ENCODE data around the gene GADD45GIP1. TPM values are rescaled to one million over a fixed set of nuclear protein-coding genes. Genes with fewer than 3 reads are reported as not detected.

The GADD45GIP1 gene
- total RNA-seq, 4 donors from 2014 or later = 28.6 to 55.0 (median 33.6) TPM

DNA sequence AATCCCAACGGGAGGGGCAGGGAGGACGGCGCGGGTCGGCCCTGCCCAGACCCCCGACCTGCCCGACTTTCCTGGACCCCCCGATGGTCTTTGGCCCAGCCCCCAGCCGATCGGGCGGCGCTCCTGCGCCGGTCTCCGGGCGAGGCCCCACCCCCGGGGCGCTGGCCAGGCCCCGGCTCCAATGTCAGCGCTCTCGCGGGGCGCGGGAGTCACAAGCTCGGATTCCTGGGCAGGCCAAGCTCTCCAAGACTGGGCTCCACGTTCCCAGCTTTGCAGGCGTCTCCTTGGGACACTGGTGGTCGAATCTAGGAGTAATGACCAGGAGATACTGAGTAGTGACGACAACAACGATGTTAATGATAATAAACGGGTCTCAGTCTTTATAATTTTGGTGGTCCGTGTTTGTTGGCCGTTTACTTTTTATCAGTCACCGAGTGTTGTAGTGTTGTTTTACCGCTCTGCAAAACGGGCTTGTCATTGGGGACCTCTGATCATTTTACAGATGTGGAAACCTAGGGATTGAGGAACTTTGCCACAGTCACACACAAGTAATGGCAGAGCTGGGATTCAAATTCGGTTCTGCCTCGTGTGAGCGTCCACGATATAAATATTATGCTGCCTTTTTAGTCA lies 10.8 kb downstream of the GADD45GIP1 start:
- peak; percentile 74 for DNase-seq
- Histone ChIP-seq H3K4me3 (peak overlapping the region; percentile 67 to 92 (median 83)), H3K27ac (peak overlapping the region; percentile 95 to 97 (median 96)), H3K4me1 (peaks cover 10 to 42% (median 15%) of the 10 kb centered on the region in 4 donors), H3K9me3 (no peaks in the 10 kb centered on the region), H3K36me3 (peaks cover 0 to 46% (median 23%) of the 10 kb centered on the region in 4 donors), H3K27me3 (no peaks in the 10 kb centered on the region)
- TF ChIP-seq EP300 (IDR thresholded peaks at IDR 0.05; ENCODE audit: low read depth) (no peak), POLR2AphosphoS5 (IDR thresholded peaks at IDR 0.05) (no peak), POLR2A (IDR thresholded peaks at IDR 0.05) (no peak)
- TF ChIP-seq, protein P1, sequence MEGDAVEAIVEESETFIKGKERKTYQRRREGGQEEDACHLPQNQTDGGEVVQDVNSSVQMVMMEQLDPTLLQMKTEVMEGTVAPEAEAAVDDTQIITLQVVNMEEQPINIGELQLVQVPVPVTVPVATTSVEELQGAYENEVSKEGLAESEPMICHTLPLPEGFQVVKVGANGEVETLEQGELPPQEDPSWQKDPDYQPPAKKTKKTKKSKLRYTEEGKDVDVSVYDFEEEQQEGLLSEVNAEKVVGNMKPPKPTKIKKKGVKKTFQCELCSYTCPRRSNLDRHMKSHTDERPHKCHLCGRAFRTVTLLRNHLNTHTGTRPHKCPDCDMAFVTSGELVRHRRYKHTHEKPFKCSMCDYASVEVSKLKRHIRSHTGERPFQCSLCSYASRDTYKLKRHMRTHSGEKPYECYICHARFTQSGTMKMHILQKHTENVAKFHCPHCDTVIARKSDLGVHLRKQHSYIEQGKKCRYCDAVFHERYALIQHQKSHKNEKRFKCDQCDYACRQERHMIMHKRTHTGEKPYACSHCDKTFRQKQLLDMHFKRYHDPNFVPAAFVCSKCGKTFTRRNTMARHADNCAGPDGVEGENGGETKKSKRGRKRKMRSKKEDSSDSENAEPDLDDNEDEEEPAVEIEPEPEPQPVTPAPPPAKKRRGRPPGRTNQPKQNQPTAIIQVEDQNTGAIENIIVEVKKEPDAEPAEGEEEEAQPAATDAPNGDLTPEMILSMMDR (IDR thresholded peaks at IDR 0.05) = no peak
- in situ Hi-C loops (cut with MboI; ENCODE audit: low pct_ligation_motif_present in 1 of 4, low pct_unique_long_range_greater_than_20kb in 1 of 4, low sequenced_read_pairs in 3 of 4) (no loop called here), intact Hi-C loops (cut with DNase I; ENCODE audit: low total_unique reads) (loop anchor here (10.0 kb wide), 1 partner anchor 61 kb away; the partner anchor contains the start of genes DNASE2 and KLF1)
- WGBS, 2 donors (ENCODE audit: low coverage in 1 of 2) = 0% methylated on average over 31 of the region's 40 CpGs; no CpG with 5 or more reads in 1 of the 2 donors

DNA sequence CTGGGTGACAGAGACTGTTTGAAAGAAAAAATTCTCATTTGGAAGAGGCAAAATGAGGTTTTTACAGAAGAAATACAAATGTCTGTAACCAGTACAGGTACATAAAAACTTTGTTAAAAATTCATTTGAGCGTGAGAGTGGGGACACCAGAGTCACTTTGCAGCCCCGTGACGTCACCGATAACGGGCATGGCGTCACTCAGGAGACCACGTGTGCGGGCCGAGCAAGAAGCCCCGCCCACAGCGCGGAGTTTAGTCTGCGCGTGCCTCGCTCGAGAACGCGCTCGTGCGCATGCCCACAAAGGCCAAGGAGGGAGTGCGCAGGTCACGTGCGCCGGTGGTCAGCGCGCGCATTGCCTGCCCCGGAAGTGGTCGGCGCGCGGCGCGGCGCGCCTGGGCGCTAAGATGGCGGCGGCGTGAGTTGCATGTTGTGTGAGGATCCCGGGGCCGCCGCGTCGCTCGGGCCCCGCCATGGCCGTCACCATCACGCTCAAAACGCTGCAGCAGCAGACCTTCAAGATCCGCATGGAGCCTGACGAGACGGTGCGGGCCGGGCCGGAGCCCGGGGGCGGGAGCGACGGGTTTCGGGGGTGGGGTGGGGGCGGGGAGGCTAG lies 11.4 kb downstream of the GADD45GIP1 start, which contains the start of gene RAD23A:
Gene RAD23A (plus strand): TSS at position 384 of the 613 bp plus-strand sequence. CDS start 87 bp downstream, at position 471.
- H3K9me3 ChIP-seq = no peaks in the 10 kb centered on the region
- in situ Hi-C loops (cut with MboI; ENCODE audit: low pct_ligation_motif_present in 1 of 4, low pct_unique_long_range_greater_than_20kb in 1 of 4, low sequenced_read_pairs in 3 of 4) (no loop called here), intact Hi-C loops (cut with DNase I; ENCODE audit: low total_unique reads) (loop anchor here (10.0 kb wide), 1 partner anchor 61 kb away; the partner anchor contains the start of genes DNASE2 and KLF1)
- H3K27me3 ChIP-seq = no peaks in the 10 kb centered on the region
- H3K36me3 ChIP-seq = peaks cover 0 to 52% (median 25%) of the 10 kb centered on the region in 4 donors
- DNase-seq = peak; percentile 99
- WGBS, 2 donors (ENCODE audit: low coverage in 1 of 2) = 1% methylated on average over 42 of the region's 62 CpGs; no CpG with 5 or more reads in 1 of the 2 donors
- TF ChIP-seq, protein P1 (IDR thresholded peaks at IDR 0.05) = peak in 1 of 5 experiments; percentile 27
- TF ChIP-seq EP300 (IDR thresholded peaks at IDR 0.05; ENCODE audit: low read depth) (no peak), POLR2A (IDR thresholded peaks at IDR 0.05) (peak; percentile 91), POLR2AphosphoS5 (IDR thresholded peaks at IDR 0.05) (peak; percentile 98 to 99 (median 98))
- H3K4me3 ChIP-seq = peak within 1 kb of the TSS; percentile 67 to 92 (median 83)
- H3K27ac ChIP-seq = peak within 1 kb of the TSS; percentile 95 to 97 (median 96)
- peaks cover 10 to 48% (median 22%) of the 10 kb centered on the region in 4 donors for H3K4me1 ChIP-seq

DNA sequence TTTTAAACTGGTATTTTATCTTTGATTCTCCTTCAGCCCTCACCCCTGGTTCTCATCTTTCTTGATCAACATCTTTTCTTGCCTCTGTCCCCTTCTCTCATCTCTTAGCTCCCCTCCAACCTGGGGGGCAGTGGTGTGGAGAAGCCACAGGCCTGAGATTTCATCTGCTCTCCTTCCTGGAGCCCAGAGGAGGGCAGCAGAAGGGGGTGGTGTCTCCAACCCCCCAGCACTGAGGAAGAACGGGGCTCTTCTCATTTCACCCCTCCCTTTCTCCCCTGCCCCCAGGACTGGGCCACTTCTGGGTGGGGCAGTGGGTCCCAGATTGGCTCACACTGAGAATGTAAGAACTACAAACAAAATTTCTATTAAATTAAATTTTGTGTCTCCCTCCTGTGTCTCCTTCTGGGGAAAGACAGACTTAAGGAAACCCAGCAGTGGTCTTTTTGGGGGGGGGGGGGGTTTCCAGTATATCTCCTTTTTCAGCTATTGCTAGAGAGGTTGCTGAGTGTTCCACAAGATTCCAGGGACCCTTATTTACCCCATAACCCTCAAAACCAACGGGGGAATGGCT lies 12.8 kb downstream of the GADD45GIP1 start:
- H3K27me3 ChIP-seq = no peaks in the 10 kb centered on the region
- DNase-seq = no peak
- peaks cover 20 to 62% (median 35%) of the 10 kb centered on the region in 4 donors for H3K4me1 ChIP-seq
- H3K4me3 ChIP-seq = no peak overlapping the region
- in situ Hi-C loops (cut with MboI; ENCODE audit: low pct_ligation_motif_present in 1 of 4, low pct_unique_long_range_greater_than_20kb in 1 of 4, low sequenced_read_pairs in 3 of 4) (no loop called here), intact Hi-C loops (cut with DNase I; ENCODE audit: low total_unique reads) (loop anchor here (10.0 kb wide), 1 partner anchor 59 kb away; the partner anchor contains the start of genes DNASE2 and KLF1)
- no peaks in the 10 kb centered on the region for H3K9me3 ChIP-seq
- 43 to 67% methylated on average over 1 to 2 of the region's 2 CpGs for WGBS, 2 donors (ENCODE audit: low coverage in 1 of 2)
- TF ChIP-seq POLR2AphosphoS5 (IDR thresholded peaks at IDR 0.05) = no peak
- TF ChIP-seq, protein P1 (IDR thresholded peaks at IDR 0.05) = no peak
- no peak for TF ChIP-seq EP300 (IDR thresholded peaks at IDR 0.05; ENCODE audit: low read depth)
- no peak for TF ChIP-seq POLR2A (IDR thresholded peaks at IDR 0.05)
- H3K36me3 ChIP-seq = peaks cover 0 to 48% (median 22%) of the 10 kb centered on the region in 4 donors
- H3K27ac ChIP-seq = peak overlapping the region in 3 of 4 donors; percentile 95 to 97 (median 96)
